Astrocyte of the cerebellum (primary cell): Measurements from ENCODE around the gene TOMM20L.
"Not testable (repeated sequence)": the region's sequence is repeated elsewhere in the genome, so short reads cannot be mapped to it uniquely, and the experiment has no call there.

Experiments
- DNase-seq: peaks from one replicate; pipeline ENCODE4 v3.0.0-alpha.2; 2011; ENCODE audit warnings: low read depth
- H3K4me3 ChIP-seq: 2 replicates; pipeline ENCODE4 v1.5.1; 2011; ENCODE audit warnings: mild to moderate bottlenecking, low read depth, low read length, moderate library complexity
- in situ Hi-C: cut with HindIII; loops from 2 replicates; pipeline ENCODE4 v1.10.0; 2017; ENCODE audit warnings: low sequenced_read_pairs
- TF ChIP-seq, protein P1 (sequence below): IDR thresholded peaks from 2 replicates; pipeline ENCODE4 v1.5.1; 2012; ENCODE audit warnings: low read length, low read depth, moderate library complexity, mild to moderate bottlenecking; ENCODE audit errors: missing control alignments

The TOMM20L gene

DNA sequence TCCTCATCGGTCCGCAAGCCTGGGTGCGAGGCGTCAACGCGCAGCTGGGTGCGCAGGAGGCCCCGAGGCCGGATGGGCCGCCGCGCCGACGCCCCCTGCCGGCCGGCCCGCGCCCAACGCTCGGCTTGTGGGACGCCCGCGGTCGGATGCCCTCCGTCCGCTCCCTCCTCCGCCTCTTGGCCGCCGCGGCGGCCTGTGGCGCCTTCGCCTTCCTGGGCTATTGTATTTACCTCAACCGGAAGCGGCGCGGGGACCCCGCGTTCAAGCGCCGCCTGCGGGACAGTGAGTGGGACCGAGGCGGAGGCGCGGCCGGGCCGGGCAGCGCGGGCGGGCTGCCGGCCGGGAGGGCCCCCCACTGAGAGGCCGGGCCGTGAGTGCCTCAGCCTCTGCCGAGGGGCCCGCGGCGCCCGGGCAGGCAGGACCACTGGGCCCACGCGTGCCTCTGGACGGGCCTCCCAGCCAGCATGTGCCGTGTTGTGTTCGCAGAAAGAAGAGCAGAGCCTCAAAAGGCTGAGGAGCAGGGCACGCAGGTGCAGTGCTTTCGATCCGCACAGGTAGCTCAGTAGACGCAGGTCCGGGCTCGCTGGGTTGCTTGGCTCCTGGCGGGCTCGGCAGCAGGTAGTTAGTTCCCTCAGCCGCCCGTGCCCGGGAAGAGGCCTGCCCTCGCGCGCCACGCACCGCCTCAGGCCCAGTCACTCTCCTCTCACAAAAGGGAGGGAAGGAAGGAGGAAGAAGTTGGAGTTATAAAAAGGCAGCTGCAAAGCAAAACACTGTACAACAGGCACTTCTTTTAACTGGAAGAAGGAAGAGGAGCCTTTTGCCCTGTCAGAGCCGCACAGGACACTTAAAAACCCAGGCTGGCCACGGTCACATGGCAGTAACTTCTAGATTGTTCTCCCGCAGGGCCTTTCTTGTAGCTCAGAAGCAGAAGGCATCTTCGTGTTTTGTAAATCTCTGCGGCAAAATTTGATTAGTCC lies at the start of gene TOMM20L:
TSS of gene TOMM20L (plus strand) at position 119 of the 977 bp plus-strand sequence. CDS start at position 147, 28 bp downstream.
- in situ Hi-C loops = no loop called here
- peak within 1 kb of the TSS; percentile 39 for H3K4me3 ChIP-seq
- DNase-seq = peak; percentile 5
- TF ChIP-seq, protein P1, sequence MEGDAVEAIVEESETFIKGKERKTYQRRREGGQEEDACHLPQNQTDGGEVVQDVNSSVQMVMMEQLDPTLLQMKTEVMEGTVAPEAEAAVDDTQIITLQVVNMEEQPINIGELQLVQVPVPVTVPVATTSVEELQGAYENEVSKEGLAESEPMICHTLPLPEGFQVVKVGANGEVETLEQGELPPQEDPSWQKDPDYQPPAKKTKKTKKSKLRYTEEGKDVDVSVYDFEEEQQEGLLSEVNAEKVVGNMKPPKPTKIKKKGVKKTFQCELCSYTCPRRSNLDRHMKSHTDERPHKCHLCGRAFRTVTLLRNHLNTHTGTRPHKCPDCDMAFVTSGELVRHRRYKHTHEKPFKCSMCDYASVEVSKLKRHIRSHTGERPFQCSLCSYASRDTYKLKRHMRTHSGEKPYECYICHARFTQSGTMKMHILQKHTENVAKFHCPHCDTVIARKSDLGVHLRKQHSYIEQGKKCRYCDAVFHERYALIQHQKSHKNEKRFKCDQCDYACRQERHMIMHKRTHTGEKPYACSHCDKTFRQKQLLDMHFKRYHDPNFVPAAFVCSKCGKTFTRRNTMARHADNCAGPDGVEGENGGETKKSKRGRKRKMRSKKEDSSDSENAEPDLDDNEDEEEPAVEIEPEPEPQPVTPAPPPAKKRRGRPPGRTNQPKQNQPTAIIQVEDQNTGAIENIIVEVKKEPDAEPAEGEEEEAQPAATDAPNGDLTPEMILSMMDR = peak; percentile 47

DNA sequence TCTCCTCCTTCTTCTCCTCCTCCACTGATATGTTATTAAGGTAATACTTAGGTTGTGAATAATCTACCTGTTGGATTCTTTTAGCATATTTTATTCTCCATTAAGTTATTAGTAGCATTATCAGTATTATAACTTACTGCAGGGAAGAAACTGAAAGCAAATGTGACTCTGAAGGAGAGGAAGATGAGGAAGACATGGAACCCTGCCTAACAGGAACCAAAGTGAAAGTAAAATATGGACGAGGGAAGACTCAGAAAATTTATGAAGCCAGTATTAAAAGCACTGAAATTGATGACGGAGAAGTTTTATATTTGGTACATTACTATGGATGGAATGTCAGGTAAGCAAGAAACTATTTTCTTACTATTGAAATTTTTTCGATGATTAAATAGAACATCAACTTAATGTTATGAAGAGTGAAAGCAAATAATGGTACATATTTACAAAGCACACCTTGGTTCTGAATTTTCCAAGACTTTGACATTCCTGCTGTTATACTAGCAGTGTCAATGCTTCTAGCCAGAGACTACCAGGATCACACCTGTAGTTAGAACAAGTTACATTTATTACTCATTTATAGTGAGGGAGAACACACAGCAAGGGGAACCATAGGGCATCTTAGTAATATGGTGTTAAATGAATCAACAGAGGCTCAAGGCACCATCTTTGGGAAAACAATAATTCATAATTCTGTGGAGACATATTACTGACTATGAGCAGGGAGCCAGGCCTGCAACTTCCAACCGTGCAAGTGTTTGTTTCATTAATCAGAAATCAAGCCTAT lies 42.0 kb upstream of the TOMM20L start:
- no peak overlapping the region for H3K4me3 ChIP-seq
- TF ChIP-seq, protein P1 = no peak
- no peak for DNase-seq
- in situ Hi-C loops = no loop called here

DNA sequence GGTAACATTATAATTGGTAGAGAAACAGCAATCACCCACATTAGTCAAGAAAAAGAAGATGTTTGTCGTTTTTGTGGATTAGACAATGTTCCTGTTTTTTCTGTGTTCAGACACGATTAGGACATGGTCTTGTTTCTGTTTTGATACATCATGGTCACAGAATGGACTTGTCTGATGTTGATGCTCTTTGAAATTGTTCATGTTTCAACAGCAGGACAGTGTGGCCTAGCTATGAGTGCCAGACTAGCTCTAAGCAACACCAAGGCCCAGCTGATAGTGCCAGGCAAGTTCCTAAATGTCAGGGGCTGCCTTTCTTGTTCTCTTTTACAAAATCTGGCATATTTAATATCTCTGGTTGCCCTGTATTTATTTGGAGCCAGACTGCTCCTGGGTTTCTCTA lies 40.9 kb upstream of the TOMM20L start:
- no peak overlapping the region for H3K4me3 ChIP-seq
- DNase-seq = no peak
- TF ChIP-seq, protein P1 = no peak
- in situ Hi-C loops = no loop called here

DNA sequence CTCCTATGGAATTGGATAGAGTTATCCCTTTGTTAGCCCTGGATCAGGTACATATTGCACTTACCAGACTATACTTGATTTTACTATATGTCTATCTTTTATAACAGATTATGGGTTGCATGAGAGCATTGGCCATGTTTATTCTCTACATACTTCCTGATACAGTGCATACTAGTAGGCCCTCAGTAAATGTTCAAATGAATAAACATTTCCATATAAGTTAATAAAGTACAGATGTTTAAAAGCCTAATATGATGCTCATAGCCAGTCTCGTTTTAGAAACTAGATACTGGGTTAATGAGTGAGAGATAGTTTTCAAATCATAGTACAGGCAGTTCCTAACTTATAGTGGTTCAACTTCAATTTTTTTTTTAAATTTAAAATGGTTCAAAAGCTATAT lies 39.5 kb upstream of the TOMM20L start:
- TF ChIP-seq, protein P1 = no peak
- in situ Hi-C loops = no loop called here
- no peak for DNase-seq
- H3K4me3 ChIP-seq = no peak overlapping the region

DNA sequence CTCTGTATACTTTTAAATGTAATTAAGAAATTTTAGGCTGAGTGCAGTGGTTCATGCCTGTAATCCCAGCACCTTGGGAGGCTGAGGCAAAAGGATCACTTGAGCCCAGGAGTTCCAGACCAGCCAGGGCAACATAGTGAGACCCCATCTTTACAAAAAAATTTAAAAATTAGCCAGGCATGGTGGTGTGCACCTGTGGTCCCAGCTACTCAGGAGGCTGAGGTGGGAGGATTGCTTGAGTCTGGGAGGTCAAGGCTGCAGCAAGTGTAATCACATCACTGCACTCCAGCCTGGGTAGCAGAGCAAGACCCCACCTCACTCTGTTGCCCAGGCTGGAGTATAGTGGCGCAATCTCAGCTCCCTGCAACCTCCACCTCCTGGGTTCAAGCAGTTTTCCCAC lies 33.5 kb upstream of the TOMM20L start:
- in situ Hi-C loops, DNase-seq, H3K4me3 ChIP-seq: not testable (repeated sequence)

DNA sequence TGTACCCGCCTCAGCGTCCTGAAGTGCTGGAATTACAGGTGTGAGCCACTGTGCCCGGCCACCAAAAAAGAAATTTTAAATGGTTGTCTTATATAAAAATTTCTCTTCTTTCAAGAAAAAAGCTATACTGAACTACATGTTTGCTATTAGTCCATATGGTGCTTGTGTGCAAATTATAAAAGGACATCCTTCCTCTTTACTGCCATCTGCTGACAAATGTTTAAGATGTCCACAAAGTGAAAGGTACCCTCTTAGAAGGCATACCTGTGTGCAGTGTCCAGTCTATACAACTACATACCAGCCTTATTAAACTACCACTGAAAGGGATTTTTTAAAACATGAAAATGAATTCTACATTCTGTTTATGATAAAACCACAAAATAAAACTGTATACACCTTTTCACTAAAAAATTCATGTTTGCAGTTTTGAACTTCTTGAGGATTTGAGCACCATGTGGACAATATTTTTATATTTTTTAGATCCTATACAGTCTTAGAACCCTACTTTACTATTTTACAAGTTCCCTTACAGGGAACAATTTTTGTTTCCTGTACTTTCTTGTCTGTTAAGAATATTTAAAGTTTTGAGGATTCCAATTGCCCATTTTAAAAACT lies 32.8 kb upstream of the TOMM20L start:
- in situ Hi-C loops = no loop called here
- no peak overlapping the region for H3K4me3 ChIP-seq
- peak; percentile 11 for DNase-seq
- TF ChIP-seq, protein P1 = peak; percentile 29
